GM18520 (cell line): ENCODE results near the gene PTPRZ1.
A peak's percentile ranks its signal among the peaks of the same experiment; 100 is the strongest.

Experiments used
- ATAC-seq: cut with Tn5 transposase; IDR thresholded peaks from one replicate; pipeline ENCODE4 v1.9.1; 2021; ENCODE audit not compliant: unreplicated experiment

Gene PTPRZ1

DNA sequence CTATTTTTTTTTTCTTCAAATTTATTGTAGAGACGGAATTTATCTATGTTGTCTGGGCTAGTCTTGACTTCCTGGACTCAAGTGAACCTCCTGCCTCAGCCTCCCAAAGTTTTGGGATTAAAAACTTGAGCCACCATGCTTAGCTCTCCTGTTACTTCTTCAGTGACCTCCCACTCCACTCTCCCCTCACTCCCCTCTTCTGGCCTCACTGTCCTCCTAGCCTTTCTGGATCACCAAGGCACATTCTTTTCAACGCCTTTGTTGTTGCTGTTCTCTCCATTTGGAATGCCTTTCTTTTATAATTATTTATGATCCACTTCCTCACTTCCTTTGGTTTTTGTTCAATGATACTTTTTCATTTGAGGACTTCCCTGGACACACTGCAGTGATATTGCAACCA is 17.9 kb downstream of the PTPRZ1 start:
- ATAC-seq = no peak

DNA sequence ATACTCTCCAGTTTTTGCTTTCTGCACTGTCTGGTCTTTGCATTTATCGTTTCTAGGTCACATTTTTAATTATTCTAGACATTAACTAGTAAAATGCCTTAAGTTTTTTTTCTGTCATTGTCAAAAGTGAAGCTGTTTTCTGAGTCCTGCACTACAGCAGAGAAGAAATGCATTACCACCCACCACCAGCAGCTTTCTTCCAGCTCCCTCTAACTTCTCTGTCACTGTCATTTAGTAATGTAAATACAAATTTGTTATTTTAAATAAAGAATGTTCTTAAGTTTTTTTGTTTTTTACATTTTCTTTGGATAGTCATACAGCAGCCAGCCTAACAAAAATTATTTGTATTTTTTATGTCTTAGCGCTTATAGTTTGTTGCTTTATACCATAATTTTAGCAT is 18.8 kb downstream of the PTPRZ1 start:
- ATAC-seq = no peak

DNA sequence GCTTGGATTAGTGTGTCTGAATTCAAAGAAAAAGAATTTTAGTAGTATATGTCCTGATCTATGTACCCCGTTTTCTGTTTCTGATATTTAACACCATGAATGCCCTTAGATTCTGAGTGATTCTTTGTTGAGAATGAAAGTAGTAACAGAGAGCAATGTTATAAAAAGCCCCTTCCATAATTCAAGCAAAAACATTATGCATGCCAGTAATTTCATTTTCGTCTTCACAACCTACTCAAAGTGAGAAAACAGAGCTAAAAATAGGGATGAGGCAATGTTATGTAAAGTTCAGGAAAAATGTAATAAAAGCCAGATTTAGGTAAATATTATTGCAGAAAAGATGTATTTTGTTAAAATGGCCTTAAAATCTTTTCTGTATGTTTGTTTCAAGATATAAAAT is 28.1 kb downstream of the PTPRZ1 start:
- peak; percentile 91 for ATAC-seq

DNA sequence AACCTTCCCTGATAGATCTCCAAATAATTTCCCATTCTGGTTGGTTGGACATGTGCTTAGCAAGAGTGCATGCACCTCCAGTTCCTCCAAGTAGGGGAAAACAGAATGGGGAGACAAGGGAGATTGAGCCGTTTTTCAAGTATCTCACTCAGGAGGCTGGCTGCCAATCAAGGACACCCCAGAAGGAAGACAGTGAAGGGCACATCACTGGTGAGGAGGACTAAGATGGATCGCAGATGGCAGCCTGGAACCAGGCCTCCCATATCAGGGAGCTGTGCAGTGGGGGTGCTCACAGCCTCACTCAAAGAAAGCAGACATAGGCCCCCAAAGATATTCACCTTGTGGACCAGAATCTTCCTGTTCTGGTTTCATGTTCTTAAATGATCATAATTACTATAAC is 31.2 kb downstream of the PTPRZ1 start:
- ATAC-seq = no peak

DNA sequence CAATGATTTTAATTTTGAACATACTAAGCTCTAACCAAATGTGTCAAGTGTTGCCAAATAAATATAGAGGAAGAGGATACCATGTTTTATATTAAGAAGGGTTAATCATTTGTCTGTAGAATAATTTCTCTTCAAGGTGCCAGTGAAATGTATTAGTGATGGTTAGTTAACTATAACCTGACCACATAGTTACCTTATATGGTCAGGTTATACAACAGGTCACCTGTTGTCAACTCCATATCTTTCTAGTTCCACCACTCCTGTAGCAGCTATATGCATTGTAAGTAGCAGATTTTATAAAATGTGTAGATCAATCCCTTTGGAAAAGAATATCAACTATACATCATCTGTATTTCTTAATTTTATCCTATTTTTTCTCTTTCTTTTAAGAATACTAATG is 35.1 kb downstream of the PTPRZ1 start:
- ATAC-seq = no peak

DNA sequence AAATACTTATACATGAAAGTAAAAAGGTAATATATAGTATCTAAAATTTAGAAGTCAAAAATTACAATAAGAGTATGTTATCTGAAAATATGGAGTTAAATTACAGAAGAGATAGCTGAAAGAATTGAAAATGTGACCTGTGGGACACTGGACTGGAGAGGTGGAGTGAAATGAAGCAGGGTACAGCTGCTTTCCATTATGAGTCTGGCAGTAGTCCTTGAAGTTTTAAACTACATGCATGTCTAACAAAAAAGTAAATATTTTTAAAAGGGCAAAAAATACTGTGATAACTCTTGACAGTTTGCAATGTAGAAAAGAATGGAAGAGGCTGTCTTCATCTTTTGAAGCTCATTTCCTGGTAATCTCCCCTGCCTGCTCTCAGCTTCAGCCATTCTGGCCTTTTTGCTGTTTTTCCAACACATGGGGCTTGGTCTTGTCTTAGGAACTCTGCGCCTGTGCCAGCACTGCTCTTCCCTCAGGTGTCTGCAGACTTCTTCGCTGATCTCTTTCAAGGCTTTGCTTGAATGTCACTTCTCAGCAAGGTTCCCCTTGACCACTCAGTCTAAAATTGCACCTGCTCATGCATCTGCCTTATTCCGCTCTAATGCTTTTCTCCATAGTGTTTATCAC is 36.9 kb downstream of the PTPRZ1 start:
- no peak for ATAC-seq

DNA sequence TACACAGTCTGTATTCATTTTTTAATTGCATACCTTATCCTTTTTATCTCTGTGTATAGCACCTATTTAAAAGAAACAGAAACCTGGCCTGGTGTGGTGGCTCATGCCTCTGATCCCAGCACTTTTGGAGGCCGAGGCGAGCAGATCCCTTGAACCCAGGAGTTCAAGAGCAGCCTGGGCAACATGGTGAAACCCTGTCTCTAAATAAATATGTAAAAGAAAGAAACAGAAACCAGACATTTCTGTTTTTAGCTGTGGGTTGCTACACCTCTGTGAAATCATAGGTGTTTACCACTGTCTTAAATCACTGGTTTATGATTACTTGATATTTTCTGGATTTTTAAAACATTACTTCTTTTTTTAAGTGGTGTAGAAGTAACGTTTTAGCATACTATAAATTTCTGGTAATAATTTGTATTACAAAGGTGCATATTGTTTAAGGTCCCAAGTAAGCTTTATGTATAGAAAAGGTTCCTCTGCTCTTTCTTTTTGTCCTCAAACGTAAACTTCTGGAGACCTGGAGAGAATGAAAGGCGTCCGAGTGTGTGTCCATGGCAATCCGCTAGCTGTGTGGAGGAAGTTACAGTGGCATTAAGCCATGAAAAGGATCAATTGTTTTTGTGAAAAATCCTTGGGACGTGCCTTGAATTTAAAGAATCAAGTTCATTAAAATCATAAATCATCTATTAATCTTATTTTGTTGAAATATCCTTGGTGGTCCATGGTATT is 41.1 kb downstream of the PTPRZ1 start:
- peak; percentile 46 for ATAC-seq

DNA sequence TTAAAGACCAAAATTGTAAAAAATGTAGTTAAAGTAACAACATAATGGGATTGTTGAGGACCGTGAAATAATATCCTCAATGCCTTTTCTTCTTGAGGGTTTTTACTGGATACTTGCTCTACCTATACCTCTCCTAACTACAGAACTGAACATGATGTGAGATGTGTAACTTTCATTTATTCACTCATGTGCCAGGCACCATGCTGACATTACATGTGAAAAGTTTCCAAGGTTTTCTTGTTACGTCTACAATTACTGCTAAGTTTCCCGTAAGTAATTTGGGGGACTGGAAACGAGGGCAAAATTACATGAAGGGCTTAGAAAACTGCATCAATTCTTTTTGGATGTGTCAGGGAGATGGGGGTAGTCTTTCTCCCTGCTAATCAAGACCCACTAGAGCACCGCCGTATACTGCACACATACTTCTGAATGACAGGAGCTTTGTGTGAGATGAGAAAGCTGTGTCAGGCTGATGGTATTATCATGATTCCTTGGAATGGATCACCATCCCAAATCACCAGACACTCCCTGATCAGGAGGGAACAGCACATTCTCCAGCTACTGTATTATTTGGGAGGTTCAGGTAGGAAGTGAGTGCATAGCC is 41.8 kb downstream of the PTPRZ1 start:
- ATAC-seq = no peak

DNA sequence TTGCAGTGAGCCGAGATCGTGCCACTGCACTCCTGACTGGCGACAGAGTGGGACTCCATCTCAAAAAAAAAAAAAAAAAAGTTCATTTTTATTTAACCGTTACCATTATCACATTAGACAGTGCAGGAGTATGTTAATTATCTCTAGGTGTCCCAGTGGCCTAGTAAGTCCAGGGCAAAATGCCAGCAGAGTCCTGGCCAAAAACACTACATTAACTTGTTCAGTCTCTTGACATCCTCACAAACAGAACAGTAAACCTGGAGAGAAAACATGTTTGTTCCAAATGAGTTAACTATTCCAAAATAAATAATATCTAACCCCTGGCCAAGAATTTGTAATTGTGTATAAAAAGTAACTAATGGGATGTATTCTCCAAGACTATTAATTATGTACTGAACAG is 43.2 kb downstream of the PTPRZ1 start:
- ATAC-seq = no peak

DNA sequence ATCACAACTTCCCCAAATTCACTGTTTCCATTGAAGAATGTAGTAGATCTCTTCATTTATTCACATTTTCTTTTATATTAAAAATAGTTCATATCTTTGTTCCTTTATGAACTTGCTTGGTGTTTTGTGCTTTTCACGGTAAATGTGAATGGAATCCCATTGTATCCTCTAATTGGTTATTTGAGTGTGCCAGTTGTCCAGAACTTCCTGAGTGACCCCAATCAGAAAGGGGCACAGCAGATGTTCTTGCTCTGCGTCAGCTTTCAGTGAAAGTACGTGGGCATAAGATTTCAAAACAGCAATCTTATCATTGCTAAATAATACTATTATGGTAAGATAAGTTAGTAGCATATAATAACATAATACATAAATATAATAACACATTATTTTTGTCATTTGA is 47.0 kb downstream of the PTPRZ1 start:
- ATAC-seq = no peak

DNA sequence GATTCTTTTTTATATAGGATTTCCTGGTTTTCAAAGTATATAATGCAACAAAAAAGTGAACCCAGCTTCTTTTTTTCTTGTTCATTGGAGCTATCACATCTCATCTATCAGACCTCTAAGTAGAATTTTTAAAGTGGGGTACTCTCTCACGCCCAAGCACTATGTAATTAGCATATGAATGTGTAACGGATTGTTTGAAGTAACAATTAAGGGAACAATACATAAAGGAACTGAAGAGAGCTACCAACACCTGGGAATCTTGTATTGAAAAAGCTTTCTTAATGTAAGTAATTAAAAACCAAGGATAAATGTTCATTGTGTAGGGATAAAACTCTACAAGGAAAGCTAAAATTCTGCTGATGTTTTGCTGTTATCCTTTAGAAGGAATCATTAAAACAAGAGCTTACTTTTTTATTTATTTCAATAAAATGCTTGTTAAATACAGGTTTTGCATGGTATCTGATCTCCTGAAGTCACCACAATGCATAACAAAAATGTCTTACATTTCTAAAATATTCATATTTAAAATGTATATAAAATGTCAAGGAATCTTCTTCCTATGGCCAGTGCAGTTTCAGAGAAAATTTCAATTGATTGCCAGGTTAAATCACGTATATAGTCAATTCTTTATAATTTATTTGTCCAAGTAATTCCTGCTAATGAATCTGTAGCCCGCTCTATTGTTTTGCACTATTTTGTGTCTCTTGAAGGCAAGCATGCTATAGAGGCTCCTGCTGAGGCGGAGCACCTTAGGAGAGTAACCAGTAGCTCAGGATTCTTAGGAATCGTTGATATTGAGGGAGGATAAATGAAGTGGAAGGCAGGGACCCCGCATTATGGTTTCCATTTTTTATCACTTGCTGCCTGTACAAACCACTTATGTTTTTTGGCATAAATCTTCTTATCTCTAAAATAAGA is 51.6 kb downstream of the PTPRZ1 start:
- ATAC-seq = no peak

DNA sequence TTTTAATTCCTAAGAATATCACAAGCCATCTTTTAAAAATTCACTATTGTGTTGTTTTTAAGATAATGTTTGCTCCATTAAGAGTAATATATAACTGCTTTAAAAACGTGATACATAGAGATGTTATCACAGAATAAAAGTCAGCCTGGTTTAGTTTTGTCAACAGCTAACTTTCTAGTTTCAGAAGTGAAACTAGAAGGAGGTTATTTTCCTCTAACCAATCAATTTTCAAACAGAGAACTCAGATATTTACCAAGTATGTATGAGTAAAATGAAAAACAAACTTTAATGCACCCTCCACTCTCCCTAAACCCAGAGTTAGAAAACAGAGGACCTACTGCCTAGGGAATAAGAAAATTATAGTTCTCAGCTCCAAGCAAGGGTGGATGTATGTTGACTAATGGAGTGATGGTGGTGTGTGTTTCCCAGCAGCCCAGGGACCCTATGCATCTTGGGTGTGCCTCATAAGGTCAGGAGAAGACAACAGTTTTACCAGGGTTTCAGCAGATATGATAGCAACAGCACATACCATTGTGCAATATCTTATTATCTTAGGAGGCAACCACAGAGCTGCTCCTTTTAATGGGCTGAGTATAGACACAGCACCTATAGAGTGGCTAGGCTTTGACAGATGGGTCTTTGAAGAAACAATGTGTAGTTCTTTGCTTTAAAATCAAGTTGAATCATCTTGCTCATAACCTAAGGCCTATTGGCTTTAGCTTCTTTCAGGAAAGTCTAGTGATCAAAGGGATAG is 58.4 kb downstream of the PTPRZ1 start:
- ATAC-seq = no peak

DNA sequence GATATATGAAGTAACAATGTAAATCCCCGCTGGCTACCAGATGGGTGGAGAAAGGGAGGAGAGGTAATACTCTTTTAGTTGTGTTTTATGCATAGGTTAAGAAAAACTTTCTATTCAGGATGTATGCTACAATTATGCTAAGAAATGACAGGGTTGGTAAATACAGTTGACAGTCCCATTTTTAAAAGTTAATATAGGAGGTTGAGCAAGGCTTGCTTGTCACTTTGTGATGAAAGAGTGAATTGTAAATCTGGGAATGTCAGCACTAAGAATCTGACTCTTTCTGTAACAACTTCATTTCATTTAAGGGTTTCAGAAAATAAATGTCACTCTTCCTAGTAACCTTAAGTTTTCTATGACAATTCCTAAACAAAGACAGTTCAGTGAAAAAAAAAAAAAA is 59.8 kb downstream of the PTPRZ1 start:
- ATAC-seq = no peak

DNA sequence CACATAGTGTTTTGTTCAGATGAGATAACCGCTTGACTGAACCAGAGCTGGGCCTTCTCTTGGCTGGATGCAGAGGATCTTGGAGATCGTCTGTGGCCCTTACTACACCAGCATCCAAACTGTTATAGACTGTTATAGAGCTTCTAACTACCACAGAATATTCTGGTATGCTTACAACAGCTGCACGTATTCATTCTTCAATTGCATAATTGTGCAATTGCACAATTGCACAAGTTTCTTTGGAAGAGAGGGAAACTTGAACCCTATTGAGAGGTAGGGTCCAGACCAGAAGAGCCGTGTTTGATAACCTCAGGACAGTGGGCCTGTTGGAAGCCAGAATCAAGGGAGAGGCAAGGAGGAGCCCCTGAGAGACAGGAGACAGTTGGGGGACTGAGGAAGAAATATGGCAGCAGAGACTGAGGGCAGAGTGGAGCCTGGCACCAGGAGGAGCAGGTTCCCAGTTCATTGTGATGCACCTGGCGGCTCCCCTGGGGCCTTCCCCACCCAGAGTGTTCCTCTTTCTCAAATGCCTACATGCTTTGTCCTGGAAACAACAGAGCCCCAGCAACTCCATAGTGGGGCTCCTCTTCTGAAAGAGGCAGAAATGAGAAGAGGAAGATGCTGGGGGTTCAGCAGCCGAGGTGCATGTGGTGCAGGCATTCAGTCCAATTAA is 64.1 kb downstream of the PTPRZ1 start:
- ATAC-seq = no peak

DNA sequence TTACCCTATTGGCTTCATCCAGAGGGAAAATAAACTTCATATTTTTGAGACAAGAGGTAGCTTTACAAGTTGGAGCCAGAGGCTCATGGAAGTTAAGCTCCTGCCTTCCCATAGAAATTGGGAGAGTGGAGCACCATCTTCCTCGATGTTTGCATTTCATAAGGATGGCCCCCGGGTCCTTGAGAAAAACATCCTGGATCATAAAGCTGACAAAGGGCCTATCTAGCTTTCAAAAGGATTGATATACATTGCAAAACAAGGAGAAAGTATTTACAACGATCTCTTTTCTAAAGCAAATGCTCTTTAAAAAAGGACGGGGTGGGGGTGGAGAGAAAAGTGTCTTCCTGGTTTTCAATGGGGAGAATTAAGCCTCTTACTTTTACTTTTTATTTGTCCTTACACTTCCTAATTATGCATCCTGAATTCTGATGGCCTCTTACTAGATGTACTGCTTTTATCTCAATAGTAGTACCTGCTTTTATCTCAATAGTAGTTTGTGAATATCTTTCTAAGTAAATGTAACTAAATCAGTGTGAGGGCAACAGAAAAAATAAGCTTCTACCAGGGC is 65.6 kb downstream of the PTPRZ1 start:
- no peak for ATAC-seq

DNA sequence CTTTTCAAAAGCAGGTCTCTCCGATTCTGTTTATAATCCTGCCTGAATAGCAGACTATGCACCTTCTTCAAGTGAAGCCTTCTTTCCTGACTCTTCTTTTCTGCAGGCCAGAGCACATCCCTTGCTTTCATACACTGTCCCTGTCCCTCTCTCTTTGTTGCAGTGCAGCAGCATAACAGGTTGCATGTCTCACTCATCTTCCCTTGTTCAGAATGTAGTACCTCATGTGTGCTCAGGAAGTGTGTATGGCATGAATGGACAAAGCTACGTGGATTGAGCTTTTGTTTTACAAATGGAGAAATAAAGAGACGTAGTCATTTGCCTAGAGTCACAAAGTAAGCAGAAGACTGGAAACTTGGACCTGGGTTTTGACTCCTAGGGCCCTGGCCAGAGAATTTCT is 68.0 kb downstream of the PTPRZ1 start:
- ATAC-seq = no peak

DNA sequence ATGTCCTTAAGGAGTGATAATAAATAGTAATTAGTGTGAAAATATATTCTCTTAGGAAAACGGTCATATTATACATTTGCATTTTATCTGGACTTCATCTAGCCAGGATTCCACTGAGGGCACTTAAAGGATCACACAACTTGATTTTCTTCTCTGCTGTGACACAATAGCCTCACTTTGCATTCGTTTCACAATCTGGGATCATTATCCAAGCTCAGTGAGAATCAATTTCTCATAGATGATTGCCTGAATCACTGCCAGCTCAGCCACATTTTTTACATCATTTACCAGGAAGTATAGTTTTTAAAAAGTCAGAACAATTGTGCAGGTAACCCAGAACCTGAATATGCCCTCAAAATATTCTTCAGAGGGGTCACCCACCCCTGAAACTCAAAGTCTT is 68.9 kb downstream of the PTPRZ1 start:
- ATAC-seq = no peak

DNA sequence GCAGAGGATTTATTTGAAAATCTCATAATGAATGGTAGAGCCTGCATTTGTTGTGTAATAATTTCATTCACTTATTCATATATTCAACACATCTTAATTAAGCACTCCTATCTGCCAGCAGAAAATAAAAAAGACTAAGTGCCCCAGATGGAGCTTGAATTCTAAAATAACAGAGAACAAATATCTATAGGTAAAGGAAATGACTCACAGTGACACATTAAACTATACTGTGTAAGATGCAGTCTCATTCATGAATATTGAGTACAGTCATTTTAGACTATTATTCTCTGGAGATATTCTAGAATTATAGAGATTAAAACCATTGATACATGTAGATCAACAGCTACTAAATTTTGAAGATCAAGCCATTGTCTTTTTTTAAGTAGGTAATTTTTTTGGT is 72.1 kb downstream of the PTPRZ1 start:
- no peak for ATAC-seq

DNA sequence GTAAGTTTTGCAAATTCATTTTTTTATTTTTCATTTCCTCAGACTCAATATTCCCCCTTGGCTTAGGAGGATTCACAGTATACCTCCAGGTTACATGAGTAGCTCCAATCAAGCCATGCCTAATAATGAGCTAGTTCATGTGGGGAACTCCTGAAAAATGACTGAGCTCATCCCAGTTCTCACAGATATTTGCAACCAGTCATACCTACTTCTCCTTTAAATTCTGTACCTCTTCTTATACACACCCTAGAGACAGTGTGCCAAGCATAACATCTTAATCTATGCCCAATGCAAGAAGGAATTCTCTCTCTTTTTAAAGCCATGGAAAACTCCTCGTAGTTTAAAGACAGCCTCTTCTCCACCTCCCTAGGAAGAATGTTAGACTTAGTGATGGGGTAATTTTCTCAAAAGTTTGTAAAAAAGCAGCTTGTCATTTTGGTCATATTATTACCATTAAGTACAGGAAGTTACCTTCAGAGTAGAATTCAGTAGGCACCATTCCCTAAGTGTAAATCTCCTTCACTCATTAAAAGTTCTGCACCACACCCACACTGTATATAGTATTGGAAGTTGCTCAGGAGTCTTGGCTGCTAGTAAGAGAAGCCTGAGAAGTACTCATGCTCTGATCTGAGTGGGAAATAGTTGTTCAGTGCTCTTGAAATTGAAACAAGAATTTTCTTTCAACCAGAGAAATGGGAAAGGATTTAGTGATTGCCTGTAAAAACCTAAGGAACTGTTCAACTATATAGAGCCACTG is 72.7 kb downstream of the PTPRZ1 start:
- ATAC-seq = no peak
